Stimulated activated naive CD8-positive, alpha-beta T cell treated with anti-CD3 and anti-CD28 coated beads, Interleukin-15, Interleukin-2, amounts not matched to agents 100 U/mL and 50 U/mL, for 24 hours (primary cell): ENCODE measurements around the gene OR11H1.
"Not testable (repeated sequence)": the region's sequence is repeated elsewhere in the genome, so short reads cannot be mapped to it uniquely, and the experiment has no call there.

Source experiments
- ATAC-seq: fragments of 150-1000 bp; cut with Tn5 transposase; one replicate; pipeline ENCODE4 v1.10.0; 2021
- DNase-seq: peaks from one replicate; pipeline ENCODE4 v3.0.0; 2021

OR11H1 gene

DNA sequence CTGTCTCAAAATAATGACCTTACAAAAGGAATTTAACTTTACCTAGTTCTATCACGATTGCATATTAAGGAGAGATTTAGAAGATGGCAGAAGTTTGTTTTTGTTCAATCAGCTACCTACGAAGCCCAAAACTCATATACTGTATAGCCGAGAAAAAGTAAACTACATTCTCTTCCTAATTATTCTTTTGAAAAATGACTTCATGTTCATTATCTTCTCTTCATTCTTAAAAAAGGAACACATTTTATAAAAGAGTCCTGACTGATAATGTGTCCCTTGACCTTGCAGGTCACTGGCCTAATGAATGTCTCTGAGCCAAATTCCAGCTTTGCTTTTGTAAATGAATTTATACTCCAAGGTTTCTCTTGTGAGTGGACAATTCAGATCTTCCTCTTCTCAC, at the start of gene OR11H1:
Gene OR11H1, plus strand, starts transcription at position 301 of the 400 bp plus-strand sequence. Its CDS starts 0 bp downstream, at position 301.
- DNase-seq, ATAC-seq: not testable (repeated sequence)

GRCh38 chr22:15509967-15510366, 18.0 kb upstream of the OR11H1 start:
- not testable (repeated sequence) for ATAC-seq, DNase-seq

- not testable (repeated sequence) for DNase-seq
Observed at GRCh38 chr22:15515896-15516295, 12.1 kb upstream of the OR11H1 start.

DNA sequence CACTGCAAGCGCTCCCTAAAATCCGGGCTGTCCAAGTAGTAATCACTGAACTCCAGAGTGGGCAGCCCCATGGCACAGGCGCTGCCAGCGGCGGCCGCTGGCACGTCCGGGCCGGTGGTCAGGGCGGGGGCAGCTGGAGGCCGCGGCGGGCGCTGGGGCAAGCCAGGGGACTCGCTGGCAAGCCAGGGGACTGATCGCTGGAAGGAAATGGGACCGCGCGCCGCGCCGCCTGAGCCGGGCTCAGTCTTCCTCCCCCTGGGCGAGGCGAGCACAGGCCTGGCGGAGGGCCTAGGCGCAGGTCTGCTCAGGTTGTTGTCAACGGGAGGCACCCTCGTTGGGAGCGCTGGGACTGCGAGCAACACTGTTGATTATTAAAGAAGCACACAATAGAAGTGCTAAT, 25.8 kb downstream of the OR11H1 start:
- not testable (repeated sequence) for DNase-seq, ATAC-seq

More at GRCh38 chr22:15515896-15516295, 12.1 kb upstream of the OR11H1 start:
- not testable (repeated sequence) for ATAC-seq

DNA sequence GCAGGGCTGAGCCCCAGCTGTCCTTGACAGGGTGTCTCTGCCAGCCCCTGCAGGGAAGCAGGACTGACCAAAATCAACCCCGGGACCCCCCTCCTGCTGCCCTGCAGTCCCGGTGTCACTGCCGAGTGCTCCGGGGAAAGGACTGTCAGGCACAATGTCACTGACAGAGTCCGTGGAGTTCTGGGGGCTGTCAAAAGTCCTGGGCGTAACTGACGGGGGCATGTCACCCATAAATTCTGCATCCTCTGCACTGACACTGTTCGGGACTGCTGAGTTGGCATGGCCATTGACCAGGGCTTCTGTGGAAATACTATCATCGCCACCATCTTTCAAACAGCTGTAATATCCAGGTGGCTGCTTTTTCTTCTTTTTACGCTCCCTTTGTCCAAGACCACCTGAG, 35.5 kb downstream of the OR11H1 start:
- DNase-seq, ATAC-seq: not testable (repeated sequence)

- DNase-seq, ATAC-seq: not testable (repeated sequence)
Observed at GRCh38 chr22:15565063-15565462, 37.1 kb downstream of the OR11H1 start.
